ENCODE data around the gene SKIC8.
"Not testable (repeated sequence)": the region's sequence is repeated elsewhere in the genome, so short reads cannot be mapped to it uniquely, and the experiment has no call there.

SKIC8 gene

DNA sequence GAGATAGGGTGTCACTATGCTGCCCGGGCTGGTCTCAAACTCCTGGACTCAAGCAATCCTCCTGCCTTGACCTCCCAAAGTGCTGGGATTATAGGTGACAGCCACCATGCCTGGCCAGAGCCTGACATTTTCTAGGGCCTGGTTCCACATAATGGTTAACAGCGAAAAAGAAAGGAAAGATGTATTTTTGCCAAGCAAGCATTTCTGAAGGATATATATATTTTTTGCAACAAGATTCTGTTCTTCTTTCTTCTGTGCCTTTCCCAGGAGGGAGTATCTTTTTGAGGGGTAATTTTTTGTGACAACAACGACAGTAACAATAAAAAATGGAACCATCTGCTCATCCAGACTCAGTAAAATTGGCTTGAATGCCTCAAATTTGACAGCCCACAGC is 43.4 kb downstream of the SKIC8 start:
- H3K36me3 Mint-ChIP-seq (ENCODE audit: insufficient read depth), result no peaks in the 10 kb centered on the region
- H3K27ac Mint-ChIP-seq (ENCODE audit: low read depth), result no peak overlapping the region
- no peaks in the 10 kb centered on the region for H3K27me3 Mint-ChIP-seq
- H3K4me3 Mint-ChIP-seq, result no peak overlapping the region
- H3K9me3 Mint-ChIP-seq, result no peaks in the 10 kb centered on the region
- ATAC-seq (replicated peaks; ENCODE audit: extremely low read depth, poor library complexity, severe bottlenecking), result no peak
- DNase-seq (ENCODE audit: low spot score in 2 of 2), result no peak
- no peaks in the 10 kb centered on the region for H3K4me1 Mint-ChIP-seq

DNA sequence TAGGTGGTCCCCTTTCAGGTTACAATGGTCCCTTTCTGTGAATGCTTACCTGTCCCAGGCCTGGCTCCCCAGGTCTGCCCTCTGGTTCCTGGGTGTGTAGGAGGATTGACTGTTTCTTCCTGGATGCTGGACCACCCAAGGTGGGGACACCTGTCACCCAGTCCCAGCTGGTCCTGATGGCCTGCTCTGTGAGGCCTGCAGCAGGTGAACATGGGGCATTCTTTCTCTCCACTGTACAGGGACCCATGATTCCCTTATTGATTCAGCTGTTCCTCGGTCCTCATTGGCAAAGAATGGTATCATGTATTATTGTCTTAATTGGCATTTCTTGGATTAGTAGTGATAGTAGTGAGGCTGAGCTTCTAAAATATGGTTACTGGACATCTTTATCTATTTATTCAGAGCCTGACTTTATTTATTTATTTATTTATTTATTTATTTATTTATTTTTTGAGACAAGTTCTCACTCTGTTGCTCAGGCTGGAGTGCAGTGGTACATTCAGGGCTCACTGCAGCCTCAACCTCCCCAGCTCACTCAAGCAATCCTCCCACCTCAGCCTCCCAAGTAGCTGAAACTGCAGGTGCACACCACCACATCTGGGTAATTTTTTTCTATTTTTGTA is 43.9 kb downstream of the SKIC8 start:
- Mint-ChIP-seq H3K4me3 (no peak overlapping the region), H3K9me3 (no peaks in the 10 kb centered on the region), H3K36me3 (ENCODE audit: insufficient read depth) (no peaks in the 10 kb centered on the region), H3K27ac (ENCODE audit: low read depth) (no peak overlapping the region), H3K27me3 (no peaks in the 10 kb centered on the region), H3K4me1 (no peaks in the 10 kb centered on the region)
- ATAC-seq (replicated peaks; ENCODE audit: extremely low read depth, poor library complexity, severe bottlenecking) (no peak), DNase-seq (ENCODE audit: low spot score in 2 of 2) (no peak)

DNA sequence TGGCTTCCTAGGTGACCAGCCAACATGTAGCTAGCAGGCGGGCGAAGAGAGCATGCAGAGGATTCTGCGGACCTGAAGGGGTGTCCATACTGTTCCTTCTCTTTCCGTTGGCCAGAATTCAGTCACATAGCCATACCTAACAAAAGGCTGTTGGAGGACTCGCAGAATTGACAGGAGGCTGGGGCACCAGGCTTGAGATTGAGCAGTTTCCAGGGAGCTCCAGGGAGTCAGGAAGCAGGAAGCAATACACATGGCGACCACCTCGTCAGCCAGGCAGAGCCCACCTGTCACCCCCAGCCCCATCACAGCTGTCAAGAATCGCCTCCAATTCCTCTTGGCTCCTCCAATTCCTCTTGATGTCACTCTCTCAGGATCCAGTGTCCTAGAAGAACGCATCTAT is 48.3 kb downstream of the SKIC8 start:
- Mint-ChIP-seq H3K27ac (ENCODE audit: low read depth) (no peak overlapping the region), H3K4me1 (no peaks in the 10 kb centered on the region), H3K27me3 (no peaks in the 10 kb centered on the region), H3K9me3 (no peaks in the 10 kb centered on the region), H3K36me3 (ENCODE audit: insufficient read depth) (no peaks in the 10 kb centered on the region), H3K4me3 (no peak overlapping the region)
- ATAC-seq (replicated peaks; ENCODE audit: extremely low read depth, poor library complexity, severe bottlenecking) (no peak), DNase-seq (ENCODE audit: low spot score in 2 of 2) (no peak)

DNA sequence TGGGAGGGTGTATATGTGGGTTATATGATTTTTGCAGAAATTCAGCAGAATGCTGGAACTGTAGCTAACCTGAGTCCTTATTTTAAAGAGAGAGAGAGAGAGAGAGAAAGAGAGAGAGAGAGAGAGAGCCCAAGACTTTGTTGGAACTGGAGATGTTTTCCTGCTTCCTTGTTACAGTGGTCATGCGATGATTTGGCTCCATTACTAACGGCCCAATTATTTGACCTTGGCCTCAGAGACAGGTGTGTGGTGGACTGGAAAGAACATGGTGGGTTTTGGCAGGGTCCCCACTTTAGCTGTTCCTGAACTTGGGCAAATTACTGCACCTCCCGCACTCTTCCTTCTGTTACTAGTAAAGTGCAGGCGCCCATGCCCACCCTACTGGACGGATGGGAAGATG is 50.3 kb downstream of the SKIC8 start:
- Mint-ChIP-seq H3K36me3 (ENCODE audit: insufficient read depth) (no peaks in the 10 kb centered on the region), H3K4me3 (no peak overlapping the region), H3K27ac (ENCODE audit: low read depth) (no peak overlapping the region), H3K27me3 (no peaks in the 10 kb centered on the region), H3K9me3 (no peaks in the 10 kb centered on the region), H3K4me1 (no peaks in the 10 kb centered on the region)
- ATAC-seq (replicated peaks; ENCODE audit: extremely low read depth, poor library complexity, severe bottlenecking), result no peak
- no peak for DNase-seq (ENCODE audit: low spot score in 2 of 2)

DNA sequence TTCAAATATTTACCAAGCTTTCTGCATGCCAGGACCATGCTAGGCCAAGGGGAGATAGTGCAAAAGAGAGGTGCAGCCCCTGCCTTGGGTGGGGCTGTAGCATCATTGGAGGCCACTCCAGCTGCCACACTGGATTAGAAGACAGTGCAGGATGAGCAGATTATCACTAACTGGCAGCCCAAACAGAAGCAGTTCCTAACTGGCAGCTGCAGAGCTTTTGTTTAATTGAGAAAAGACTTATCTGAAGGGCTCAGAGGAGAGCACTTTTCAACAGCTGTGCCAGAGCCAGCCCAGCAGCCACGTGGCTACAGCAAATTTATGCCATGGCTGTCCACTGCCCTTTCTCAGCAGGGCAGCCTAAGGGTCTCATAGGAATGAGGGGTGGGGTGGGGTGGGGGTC is 51.5 kb downstream of the SKIC8 start:
- Mint-ChIP-seq H3K27me3 (no peaks in the 10 kb centered on the region), H3K9me3 (no peaks in the 10 kb centered on the region), H3K4me3 (no peak overlapping the region), H3K4me1 (no peaks in the 10 kb centered on the region), H3K36me3 (ENCODE audit: insufficient read depth) (no peaks in the 10 kb centered on the region), H3K27ac (ENCODE audit: low read depth) (no peak overlapping the region)
- DNase-seq (ENCODE audit: low spot score in 2 of 2) (no peak), ATAC-seq (replicated peaks; ENCODE audit: extremely low read depth, poor library complexity, severe bottlenecking) (no peak)

DNA sequence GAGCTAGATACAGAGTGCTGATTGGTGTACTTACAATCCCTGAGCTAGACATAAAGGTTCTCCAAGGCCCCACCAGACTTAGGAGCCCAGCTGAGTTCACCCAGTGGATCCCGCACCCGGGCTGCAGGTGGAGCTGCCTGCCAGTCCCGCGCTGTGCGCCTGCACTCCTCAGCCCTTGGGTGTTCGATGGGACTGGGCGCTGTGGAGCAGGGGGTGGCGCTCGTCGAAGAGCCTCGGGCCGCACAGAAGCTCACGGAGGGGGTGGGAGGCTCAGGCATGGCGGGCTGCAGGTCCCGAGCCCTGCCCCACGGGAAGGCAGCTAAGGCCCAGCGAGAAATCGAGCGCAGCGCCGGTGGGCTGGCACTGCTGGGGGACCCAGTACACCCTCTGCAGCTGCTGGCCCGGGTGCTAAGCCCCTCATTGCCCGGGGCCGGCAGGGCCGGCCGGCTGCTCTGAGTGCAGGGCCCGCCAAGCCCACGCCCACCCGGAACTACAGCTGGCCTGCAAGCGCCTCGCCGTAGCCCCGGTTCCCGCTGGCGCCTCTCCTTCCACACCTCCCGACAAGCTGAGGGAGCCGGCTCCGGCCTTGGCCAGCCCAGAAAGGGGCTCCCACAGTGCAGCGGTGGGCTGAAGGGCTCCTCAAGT is 53.3 kb downstream of the SKIC8 start:
- H3K4me3 Mint-ChIP-seq, result not testable (repeated sequence)

DNA sequence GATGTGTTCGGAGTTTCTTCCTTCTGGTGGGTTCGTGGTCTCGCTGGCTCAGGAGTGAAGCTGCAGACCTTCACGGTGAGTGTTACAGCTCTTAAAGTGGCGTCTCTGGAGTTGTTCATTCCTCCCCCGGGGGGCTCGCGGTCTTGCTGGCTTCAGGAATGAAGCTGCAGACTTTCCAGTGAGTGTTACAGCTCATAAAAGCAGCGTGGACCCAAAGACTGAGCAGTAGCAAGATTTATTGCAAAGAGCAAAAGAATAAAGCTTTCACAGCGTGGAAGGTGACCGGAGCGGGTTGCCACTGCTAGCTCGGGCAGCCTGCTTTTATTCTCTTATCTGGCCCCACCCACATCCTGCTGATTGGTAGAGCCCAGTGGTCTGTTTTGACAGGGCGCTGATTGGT is 54.0 kb downstream of the SKIC8 start:
- not testable (repeated sequence) for H3K27ac Mint-ChIP-seq (ENCODE audit: low read depth); DNase-seq (ENCODE audit: low spot score in 2 of 2); H3K4me3 Mint-ChIP-seq; H3K9me3 Mint-ChIP-seq; H3K4me1 Mint-ChIP-seq; H3K36me3 Mint-ChIP-seq (ENCODE audit: insufficient read depth); ATAC-seq (replicated peaks; ENCODE audit: extremely low read depth, poor library complexity, severe bottlenecking); H3K27me3 Mint-ChIP-seq

More for the DNA sequence above, 53.3 kb downstream of the SKIC8 start:
- not testable (repeated sequence) for H3K27ac Mint-ChIP-seq (ENCODE audit: low read depth); H3K36me3 Mint-ChIP-seq (ENCODE audit: insufficient read depth); H3K9me3 Mint-ChIP-seq; H3K4me1 Mint-ChIP-seq; H3K27me3 Mint-ChIP-seq; DNase-seq (ENCODE audit: low spot score in 2 of 2); ATAC-seq (replicated peaks; ENCODE audit: extremely low read depth, poor library complexity, severe bottlenecking)

DNA sequence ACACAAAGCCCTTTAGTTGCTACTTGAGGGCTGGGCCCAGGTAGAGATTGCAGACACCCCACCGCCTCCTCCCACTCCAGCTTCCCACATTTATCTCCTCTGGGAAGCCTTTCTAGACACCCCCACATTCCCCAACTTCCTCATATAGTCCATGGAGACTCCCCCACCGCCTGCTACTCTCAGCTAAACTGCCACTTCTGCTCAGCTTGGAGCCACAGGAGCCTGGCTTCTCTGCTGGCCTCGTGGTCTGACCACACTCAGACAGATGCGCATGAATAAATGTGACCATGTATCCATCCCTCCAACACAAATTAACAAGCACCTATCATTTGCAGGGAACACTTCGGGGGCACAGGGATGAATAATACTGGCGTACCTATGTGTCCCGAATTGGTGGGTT is 54.5 kb downstream of the SKIC8 start:
- H3K27ac Mint-ChIP-seq (ENCODE audit: low read depth), result no peak overlapping the region
- no peaks in the 10 kb centered on the region for H3K36me3 Mint-ChIP-seq (ENCODE audit: insufficient read depth)
- H3K9me3 Mint-ChIP-seq, result no peaks in the 10 kb centered on the region
- no peaks in the 10 kb centered on the region for H3K27me3 Mint-ChIP-seq
- no peaks in the 10 kb centered on the region for H3K4me1 Mint-ChIP-seq
- DNase-seq (ENCODE audit: low spot score in 2 of 2) (no peak), ATAC-seq (replicated peaks; ENCODE audit: extremely low read depth, poor library complexity, severe bottlenecking) (no peak)
- H3K4me3 Mint-ChIP-seq, result no peak overlapping the region

DNA sequence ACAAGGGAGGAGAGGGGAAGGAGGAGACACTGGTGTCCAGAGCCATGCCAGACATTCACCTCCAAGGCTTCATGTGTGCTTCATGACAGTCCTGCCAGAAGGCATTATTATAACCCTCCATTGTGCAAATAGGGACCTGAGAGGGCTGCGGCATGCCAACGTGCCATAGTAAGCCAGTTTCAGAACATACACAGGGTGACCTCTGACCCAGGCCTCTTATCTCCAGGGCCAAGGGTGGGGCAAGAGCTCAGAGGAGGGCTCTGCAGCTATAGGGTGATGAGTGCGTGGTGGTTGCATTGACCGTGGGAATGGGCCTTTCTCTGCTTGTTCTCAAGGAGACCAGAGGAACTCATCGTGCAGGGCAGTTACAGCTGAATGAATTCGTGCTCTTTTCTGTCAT is 55.3 kb downstream of the SKIC8 start:
- H3K27ac Mint-ChIP-seq (ENCODE audit: low read depth), result no peak overlapping the region
- no peaks in the 10 kb centered on the region for H3K9me3 Mint-ChIP-seq
- H3K4me3 Mint-ChIP-seq, result no peak overlapping the region
- ATAC-seq (replicated peaks; ENCODE audit: extremely low read depth, poor library complexity, severe bottlenecking) (no peak), DNase-seq (ENCODE audit: low spot score in 2 of 2) (no peak)
- H3K4me1 Mint-ChIP-seq, result no peaks in the 10 kb centered on the region
- no peaks in the 10 kb centered on the region for H3K36me3 Mint-ChIP-seq (ENCODE audit: insufficient read depth)
- no peaks in the 10 kb centered on the region for H3K27me3 Mint-ChIP-seq

DNA sequence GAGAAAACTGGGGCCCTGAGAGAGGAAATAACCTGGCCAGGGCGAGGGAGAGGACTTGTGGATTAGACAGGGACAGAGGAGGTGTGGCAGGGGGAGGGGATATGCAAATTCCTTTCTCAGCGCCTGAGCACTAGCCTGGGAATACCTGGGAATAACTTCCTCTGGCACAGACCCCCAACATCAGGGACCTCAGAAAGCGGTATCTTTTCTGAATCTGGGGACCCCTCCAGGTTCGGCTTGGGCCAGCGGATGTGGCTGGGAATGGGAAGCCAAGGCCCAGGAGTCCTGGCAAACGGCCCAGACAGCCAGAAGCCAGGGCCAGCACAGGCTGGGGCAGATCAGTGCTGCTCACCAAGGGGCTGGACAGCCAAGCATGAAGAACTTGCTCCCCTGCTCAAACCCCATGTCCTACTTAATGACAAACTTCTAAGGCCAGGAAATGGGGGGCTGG is 55.9 kb downstream of the SKIC8 start:
- no peaks in the 10 kb centered on the region for H3K9me3 Mint-ChIP-seq
- H3K4me3 Mint-ChIP-seq, result no peak overlapping the region
- H3K27ac Mint-ChIP-seq (ENCODE audit: low read depth), result no peak overlapping the region
- no peaks in the 10 kb centered on the region for H3K4me1 Mint-ChIP-seq
- DNase-seq (ENCODE audit: low spot score in 2 of 2), result no peak
- ATAC-seq (replicated peaks; ENCODE audit: extremely low read depth, poor library complexity, severe bottlenecking), result no peak
- no peaks in the 10 kb centered on the region for H3K36me3 Mint-ChIP-seq (ENCODE audit: insufficient read depth)
- H3K27me3 Mint-ChIP-seq, result no peaks in the 10 kb centered on the region

DNA sequence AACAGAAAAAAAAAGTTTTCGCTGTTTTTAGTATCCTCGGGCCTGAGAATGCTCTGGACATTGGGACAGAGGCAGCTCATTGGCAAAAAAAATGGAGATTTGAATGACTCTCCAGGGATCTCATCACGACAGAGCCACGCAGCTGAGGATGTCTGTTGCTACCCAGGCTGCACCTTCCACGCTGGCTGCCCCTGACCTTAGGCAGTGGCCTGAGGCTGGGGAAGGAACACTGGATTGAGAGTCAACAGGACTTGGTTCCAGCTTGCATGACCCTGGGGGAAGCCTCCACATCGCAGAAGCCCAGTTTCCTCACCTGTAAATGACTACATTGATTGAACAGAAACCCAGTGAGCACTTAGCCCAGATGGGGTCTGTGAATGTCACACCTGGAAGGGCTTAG is 56.4 kb downstream of the SKIC8 start:
- DNase-seq (ENCODE audit: low spot score in 2 of 2) (no peak), ATAC-seq (replicated peaks; ENCODE audit: extremely low read depth, poor library complexity, severe bottlenecking) (no peak)
- H3K4me3 Mint-ChIP-seq, result no peak overlapping the region
- H3K27me3 Mint-ChIP-seq, result no peaks in the 10 kb centered on the region
- H3K4me1 Mint-ChIP-seq, result no peaks in the 10 kb centered on the region
- H3K27ac Mint-ChIP-seq (ENCODE audit: low read depth), result no peak overlapping the region
- no peaks in the 10 kb centered on the region for H3K9me3 Mint-ChIP-seq
- H3K36me3 Mint-ChIP-seq (ENCODE audit: insufficient read depth), result no peaks in the 10 kb centered on the region

DNA sequence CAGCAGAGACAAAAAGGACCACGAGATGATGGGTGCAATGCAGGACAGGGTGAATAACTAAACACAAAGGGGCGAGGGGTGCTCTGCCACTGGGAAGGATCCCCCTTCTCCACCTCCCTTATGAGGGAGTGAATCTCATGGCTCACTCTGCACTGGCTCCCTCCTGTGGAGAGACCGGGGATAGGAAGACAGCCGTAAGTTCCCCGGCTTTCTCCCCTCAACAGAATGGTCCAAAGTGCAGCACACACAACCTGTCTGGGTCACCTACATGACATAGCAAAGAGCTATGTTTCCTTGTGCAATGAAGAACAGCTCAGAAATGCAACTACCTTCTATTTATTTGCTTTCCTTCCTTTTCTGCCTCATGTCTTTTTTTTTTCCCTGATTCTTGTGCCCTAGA is 57.3 kb downstream of the SKIC8 start:
- no peak for ATAC-seq (replicated peaks; ENCODE audit: extremely low read depth, poor library complexity, severe bottlenecking)
- H3K27me3 Mint-ChIP-seq, result no peaks in the 10 kb centered on the region
- no peaks in the 10 kb centered on the region for H3K36me3 Mint-ChIP-seq (ENCODE audit: insufficient read depth)
- no peak overlapping the region for H3K4me3 Mint-ChIP-seq
- H3K9me3 Mint-ChIP-seq, result no peaks in the 10 kb centered on the region
- no peak overlapping the region for H3K27ac Mint-ChIP-seq (ENCODE audit: low read depth)
- no peak for DNase-seq (ENCODE audit: low spot score in 2 of 2)
- H3K4me1 Mint-ChIP-seq, result no peaks in the 10 kb centered on the region

DNA sequence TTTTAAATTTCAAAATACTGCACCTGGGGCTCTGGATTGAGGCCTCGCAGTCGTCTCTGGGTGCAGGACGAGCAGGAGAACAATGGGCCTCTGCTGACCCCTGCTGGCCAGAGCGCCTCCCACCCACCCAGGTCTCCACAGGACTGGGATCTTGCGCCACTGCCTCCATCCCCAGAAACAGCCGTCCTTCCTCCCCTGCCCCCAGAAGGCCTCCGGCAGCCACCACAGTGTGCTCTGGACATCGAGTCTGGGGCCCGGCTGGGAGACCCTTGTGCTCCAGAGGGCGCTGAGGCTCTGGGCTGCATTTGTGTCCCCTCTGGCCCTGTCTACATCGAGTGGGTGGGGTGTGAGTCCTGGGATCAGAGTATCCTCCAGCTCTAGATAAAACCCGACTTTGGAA is 58.4 kb downstream of the SKIC8 start:
- no peaks in the 10 kb centered on the region for H3K36me3 Mint-ChIP-seq (ENCODE audit: insufficient read depth)
- DNase-seq (ENCODE audit: low spot score in 2 of 2) (peak; percentile 69 to 73), ATAC-seq (replicated peaks; ENCODE audit: extremely low read depth, poor library complexity, severe bottlenecking) (peak; percentile 77)
- no peaks in the 10 kb centered on the region for H3K4me1 Mint-ChIP-seq
- no peaks in the 10 kb centered on the region for H3K27me3 Mint-ChIP-seq
- H3K4me3 Mint-ChIP-seq, result no peak overlapping the region
- H3K27ac Mint-ChIP-seq (ENCODE audit: low read depth), result no peak overlapping the region
- H3K9me3 Mint-ChIP-seq, result no peaks in the 10 kb centered on the region
